ENCODE results near the gene ESRRB.

DNA sequence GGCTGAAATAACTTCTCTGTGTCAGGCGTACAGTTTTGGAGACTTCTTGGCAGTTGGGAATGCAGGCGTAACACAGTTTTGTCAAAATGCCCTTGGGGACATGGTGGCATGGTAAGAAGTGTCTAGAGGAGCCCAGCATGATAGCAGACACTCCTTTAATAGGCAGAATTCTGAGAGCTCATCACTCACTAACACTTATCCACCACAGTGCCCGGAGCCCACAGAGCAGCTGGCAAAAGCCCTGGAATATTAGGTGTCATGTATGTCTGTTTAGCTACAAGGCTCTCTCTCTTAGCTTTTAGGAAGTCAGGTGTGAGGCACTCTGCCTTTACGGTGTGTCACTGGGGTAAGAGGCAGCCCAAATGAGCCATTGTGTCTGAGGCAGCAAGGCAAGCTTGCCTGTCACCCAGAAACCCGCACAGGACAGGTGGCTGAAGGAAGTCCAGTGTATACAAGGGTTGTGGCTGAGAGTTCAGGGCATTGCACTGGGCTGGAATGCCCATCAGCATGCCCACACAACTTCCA, 96.3 kb downstream of the ESRRB start:
- TF ChIP-seq CTCF (IDR thresholded peaks at IDR 0.05): no peak
- no peak for TF ChIP-seq POLR2A (IDR thresholded peaks at IDR 0.05)
- TF ChIP-seq POLR2AphosphoS5 (IDR thresholded peaks at IDR 0.05): no peak

Measured in transverse colon (tissue), 4 donors.